GM18508 (cell line): ENCODE measurements around the gene SETBP1.

Experiments
- ATAC-seq: cut with Tn5 transposase; IDR thresholded peaks from one replicate; pipeline ENCODE4 v1.9.1; 2021; ENCODE audit warnings: moderate number of reproducible peaks; ENCODE audit not compliant: insufficient read depth, unreplicated experiment

SETBP1 gene

DNA sequence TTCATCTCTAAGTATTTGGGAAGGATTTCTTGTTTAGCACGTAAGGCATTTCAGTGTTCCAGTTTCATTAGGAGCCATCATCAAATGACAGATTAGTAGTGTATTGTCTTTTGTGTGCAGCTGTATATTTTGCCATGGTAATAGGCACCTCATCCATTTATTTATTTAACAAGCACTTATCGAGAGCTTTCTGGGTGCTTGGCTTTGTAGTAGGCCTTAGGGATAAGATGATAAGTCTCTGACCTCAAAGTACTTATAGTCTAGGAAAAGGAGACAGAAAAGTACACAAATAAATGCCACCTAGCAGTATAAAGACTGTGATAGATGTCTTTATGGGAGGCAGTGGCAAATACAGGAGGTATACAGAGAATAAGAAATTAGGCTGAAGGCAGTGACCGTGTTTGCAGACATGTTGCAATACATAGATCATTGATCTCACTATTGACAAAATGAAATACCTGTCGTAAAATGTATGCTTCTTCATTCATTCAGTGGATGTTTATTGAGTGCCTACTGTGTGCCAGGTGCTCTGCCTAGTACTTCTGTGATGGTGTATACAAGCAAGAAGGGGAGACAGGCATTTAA lies 265.9 kb downstream of the SETBP1 start:
- ATAC-seq, result no peak

DNA sequence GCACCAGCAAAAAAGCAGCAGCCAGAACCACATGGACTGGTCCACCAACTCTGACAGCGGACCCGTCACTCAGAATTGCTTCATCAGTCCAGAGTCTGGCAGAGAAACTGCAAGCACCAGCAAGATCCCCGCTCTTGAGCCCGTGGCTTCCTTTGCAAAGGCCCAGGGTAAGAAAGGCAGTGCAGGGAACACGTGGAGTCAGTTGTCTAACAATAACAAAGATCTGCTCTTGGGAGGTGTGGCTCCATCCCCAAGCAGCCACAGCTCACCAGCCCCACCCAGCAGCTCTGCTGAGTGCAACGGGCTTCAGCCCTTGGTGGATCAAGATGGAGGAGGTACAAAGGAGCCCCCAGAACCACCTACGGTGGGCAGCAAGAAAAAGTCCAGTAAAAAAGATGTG lies 269.3 kb downstream of the SETBP1 start:
- no peak for ATAC-seq

DNA sequence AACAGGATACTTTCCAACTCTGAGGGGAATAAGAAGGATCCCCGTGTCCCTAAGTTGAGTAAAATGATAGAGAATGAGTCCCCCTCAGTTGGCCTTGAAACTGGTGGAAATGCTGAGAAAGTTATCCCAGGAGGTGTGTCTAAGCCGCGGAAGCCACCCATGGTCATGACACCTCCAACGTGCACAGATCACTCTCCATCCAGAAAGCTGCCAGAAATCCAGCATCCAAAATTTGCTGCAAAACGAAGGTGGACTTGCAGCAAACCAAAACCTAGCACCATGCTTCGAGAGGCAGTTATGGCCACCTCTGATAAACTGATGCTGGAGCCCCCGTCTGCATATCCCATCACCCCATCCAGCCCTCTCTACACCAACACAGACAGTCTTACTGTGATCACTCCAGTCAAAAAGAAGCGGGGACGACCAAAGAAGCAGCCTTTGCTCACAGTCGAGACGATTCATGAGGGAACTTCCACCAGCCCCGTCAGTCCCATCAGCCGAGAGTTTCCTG lies 270.1 kb downstream of the SETBP1 start:
- ATAC-seq, result no peak

DNA sequence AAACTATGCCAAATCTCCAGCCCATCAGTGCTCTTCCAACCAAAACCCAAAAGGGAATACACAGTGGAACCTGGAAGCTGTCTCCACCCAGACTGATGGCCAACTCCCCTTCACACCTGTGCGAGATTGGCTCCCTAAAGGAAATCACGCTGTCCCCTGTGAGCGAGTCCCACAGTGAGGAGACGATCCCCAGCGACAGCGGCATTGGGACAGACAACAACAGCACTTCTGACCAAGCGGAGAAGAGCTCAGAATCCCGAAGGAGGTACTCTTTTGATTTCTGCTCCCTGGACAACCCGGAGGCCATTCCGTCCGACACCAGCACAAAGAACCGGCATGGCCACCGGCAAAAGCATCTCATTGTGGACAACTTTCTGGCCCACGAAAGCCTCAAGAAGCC lies 271.1 kb downstream of the SETBP1 start:
- no peak for ATAC-seq

DNA sequence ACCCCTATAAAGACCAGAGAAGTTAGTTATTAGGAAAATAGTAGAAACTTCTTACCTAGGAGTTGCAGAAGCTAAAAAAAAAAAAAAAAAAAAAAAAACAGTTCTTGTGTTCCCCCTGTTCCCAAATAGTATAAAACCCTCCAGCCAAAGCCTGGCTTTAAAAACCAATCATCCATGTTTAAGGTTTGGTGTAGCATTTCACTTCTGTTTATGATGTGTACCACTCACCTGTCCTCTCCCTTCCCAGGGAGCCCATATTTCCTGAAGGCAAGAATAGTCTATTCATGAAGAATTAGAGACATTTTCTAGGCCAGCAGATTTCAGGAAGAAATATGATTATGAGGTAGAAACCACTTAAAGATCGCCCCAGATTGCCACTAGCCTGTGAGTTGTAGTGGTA lies 273.6 kb downstream of the SETBP1 start:
- no peak for ATAC-seq

DNA sequence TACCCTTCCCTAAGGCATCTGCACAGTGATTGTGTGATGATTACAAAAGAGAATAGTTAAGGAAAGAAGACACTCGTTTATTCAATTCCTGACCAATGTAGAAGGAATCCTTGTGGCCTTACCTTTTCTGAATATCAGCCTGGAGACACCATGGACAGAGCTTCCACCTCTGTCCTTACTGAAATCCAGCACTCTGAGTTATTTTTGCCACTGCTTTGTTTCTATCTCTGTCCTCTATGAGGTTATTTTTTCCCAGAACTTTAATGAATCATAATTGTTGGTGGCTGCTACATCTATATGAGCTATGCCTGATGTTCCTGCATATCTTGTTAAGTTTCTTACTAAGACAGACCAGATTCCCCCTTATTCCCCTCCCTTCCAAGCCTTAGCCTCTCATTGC lies 275.1 kb downstream of the SETBP1 start:
- ATAC-seq, result no peak

DNA sequence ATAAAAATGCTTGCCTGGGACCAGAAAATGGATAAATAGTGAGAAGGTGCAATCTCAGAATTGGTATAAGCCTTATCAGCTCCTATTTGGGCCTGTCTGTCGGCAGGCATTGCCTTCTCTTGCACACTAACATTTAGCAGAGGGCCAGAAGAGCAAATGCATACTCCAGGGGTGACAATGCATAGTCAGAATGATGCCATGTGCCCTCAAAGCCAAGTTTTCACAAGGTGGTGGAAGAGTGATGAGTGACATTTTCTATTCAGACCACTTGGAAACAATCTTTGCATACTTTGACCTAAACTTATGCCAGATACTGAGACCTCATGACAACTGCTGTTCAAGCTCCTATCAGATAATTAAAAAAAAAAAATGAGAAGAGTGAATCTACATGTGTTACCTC lies 276.3 kb downstream of the SETBP1 start:
- no peak for ATAC-seq

DNA sequence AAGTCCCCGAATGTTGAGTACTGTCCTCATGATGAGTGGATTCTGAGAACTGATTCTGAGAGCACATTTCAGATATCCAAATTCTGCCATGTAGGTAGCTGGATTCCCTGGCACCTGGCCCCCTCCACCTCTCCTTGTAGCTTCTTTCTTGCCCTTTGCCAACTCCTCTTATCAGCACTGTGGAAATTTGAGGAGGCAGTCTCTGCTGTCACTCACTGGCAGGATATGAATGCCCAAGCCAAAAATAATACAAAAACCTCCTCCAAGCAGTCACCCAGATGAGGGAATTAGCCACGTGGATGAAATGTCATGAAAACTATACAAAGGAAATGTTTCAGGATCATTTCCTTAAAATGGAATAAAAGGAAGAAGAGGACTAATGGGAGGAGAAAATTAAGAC lies 276.8 kb downstream of the SETBP1 start:
- no peak for ATAC-seq

DNA sequence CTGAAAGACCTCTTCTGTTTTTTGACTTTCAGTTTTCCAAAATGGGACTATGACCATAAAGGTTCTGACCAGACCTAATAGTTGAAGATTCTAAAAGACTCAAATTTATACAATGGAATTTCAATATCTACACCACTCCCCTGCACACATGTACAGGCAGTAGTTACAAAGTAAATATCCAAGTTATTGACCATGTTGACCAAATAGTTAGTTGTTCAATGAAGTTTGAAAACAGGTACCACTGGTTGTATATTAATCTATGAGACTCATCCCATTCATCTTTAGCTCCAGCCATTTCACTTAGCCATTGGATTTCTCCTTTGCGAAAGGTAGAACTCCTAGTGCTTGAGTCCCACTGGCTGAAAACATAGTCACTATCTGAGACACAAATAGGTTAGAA lies 277.4 kb downstream of the SETBP1 start:
- ATAC-seq, result no peak

DNA sequence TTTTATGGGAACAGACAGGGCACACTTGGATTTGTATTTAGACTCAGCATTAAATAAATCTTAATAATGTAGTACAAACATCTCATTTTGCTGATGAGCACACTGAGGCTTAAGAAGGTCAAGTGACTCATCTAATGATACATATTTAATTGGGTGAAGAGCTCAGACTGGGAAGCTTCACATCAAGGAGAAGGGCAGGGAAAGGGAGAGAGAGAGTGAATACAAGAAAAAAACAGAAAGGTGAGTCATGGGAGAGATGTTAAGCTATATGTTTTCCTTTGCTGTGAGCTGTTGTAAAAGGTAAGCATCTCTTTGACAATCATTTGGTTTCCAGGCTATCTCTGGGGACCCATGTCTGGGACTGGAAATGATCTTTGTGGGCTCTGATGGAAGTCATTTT lies 277.8 kb downstream of the SETBP1 start:
- no peak for ATAC-seq

DNA sequence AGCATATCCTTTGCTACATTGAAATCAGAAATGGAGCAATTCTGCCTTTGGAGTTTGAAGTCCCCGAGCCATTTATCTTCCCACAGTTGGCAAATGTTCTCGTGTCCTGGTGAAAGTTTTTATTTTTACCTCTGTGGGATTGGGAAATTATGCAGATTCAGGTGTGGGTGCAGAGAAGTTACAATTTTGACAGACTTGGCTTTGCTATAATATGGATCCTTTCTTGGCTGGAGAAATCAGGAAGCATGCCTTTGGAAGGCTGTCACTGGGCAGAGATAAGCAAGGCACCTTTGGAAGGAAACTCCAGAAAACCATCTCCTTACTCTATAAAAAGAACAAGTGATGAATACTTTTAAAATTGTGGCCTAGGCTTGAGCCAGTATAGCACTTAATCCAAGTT lies 278.3 kb downstream of the SETBP1 start:
- no peak for ATAC-seq

DNA sequence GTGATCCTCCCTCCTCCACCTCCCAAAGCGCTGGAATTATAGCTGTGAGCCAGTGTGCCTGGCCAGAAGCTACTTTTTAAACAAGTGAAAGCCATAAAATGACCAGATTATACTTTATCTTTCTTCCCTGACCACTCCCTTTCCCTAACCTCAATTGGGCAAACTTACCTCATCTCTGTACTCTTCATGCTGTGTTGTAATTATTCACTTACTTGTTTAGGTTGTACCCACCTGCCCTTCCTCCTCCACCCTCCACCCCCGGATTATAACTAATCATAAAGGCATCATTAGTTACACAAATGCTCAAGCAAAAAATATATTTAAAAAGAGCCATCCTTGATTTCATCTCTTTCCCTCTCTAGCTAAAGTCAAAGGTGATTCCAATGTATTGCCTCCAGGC lies 279.9 kb downstream of the SETBP1 start:
- no peak for ATAC-seq

DNA sequence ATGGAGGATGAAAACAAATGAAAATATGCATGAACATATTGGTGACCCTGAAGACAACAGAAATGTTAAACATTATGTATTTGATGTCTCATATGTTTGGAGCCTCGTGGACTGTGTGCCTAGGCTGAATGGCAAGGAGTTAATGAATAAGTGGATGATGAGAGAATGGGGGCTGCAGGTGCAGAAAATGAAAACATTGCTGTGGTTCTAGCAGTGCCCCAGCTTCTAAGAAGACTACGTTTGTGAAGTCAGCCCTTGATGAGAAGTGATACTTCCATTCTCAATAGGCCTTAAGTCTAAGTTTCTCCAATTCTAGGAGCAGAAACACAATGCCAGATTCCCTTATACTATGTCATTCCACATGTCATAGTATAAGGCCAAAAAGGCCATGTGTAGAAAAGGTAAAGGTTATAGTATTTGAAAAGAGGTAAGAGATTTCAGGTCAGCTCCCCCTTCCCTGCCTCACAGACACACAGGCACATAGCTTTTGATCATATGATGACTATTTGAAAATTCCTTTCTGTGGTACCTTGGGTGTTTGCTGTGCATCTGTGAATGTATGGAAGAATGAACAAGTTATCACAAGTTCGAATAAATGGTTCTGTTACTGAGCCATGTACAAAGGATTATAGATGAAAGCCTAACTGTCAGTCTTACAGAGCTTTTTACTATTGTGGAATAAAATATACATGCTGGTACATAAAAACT lies 280.8 kb downstream of the SETBP1 start:
- peak; percentile 75 for ATAC-seq

DNA sequence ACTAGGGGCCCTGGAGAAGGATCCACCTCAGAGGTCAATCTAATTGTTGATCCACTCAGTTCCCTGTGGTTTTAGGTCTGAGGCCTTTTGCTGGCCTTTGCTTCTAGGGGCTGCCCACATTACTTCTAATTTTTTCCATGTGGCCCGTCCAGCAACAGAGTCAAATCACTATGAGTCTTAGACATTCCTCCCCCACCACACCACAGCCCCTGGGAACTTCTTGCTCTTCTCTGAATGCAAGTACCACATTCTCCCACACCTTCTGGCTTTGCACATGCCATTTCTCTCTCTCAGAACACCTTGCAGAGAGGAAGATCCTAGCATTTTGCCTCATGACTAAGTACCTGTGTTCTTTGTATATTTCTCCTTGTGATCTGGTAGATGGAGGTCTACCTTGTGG lies 286.9 kb downstream of the SETBP1 start:
- ATAC-seq, result no peak

DNA sequence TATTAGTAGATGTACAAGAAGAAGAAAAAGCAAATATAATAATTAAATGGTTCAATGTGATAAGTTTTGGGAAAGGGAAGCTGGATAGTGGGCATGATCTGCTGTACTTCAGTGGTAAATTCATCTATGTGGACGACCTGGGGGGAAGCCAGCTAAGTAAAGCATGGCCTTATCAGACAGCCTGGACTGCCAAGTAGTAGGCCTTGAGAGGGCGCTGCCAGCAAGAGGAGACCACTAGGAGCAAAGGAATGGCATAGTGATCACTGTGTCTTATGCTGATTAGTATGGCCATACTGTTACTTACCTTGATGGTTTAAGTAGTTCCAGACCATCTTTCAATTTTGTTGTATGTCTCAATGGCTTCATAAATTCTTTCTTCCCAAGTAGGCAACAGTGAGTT lies 287.6 kb downstream of the SETBP1 start:
- no peak for ATAC-seq

DNA sequence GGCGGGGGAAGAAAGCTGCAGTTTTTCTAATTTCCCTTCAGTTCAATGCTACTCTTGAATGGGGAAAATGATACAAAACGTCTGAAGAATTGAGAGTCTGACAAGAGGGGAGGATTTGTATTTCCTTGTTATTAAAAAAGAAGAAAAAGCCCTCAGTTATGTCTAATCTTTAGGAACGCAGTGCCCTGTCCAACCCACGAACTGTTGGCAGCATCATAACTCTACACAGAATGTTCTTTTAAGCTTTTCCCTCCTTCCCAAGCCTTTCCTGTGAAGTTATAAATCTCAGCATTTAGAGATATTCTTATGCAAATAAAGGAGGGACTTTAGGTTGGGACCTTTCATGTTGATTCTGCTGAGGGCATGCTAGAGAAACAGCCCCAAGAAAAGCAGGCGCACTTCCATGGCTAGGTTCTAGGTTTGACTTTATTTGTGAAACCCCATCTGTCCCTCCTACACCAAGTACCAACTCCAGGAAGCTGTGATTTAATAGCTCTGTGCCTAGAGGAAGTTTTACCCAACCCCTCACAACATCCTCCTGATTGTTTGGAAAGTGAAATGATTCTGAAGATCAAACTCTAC lies 288.6 kb downstream of the SETBP1 start:
- no peak for ATAC-seq

DNA sequence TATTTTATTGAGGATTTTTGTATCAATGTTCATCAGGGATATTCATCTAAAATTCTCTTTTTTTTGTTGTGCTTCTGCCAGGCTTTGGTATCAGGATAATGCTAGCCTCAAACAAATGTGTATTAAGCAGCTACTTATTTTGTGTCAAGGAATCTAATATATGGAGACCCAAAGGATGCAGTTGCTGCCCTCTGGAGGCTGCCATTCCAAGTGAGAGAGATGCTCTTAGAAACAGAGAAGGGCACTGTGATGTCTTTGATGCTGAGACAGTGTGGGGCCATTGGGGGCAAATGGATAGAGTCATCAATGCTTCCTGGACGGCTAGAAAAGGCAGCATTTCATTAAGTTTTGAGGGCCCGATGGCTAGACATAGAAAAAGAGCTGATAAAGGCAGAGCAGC lies 292.6 kb downstream of the SETBP1 start:
- no peak for ATAC-seq

DNA sequence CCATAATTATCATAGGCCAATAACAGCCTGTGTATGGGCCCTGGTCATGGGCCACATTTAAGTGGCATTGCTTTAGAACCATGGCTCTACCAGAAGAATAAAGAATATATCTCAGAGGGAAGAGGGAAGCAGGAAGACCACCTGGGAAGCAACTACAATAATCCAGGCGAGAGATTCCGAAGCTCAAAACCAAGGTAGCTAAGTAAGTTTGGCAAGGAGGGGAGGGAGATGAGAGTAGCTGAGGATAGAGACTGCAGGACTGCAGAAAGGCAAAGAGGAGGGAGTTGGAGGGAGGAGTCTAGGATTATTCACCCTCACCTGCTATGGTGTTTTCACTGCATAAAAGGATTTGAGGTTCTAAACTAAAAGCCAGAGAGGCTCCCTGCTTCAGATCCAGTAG lies 293.5 kb downstream of the SETBP1 start:
- ATAC-seq, result no peak

DNA sequence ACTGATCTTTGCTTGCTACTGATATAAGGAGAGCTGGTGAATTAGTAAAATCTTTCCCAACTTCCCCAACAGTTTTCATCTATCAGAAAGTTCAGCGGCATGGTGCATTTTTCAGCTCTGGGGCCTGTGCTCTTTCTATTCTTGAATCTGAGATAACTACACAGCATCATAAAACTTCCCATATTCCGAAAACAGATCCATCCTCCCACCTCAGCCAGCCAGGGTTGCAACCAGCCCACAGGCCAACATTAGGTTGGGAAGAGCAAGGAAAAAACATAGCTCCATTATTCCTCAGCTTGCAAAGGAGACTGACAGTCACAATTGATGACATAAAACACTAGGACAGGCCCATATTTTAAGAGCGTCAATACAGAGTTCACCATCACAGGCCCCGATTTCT lies 297.2 kb downstream of the SETBP1 start:
- ATAC-seq, result no peak

DNA sequence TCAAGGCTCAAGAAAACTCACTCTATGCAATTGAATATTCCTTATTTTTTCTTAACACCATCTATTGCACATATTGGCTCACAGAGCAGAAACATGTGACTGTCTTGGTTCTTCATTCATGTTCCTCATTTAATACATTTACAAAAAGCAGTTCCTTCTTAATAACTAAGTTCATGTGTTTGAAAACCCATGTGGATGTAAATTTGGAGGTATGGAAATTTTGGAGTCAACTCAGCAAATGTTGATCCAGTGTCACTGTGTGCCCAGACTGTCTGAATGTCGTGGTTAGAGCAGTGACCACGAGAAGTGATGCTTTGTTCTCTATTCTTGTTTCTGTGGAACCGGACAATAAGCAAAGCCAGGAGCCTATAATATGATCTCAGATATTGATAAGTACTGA lies 299.1 kb downstream of the SETBP1 start:
- ATAC-seq, result no peak

DNA sequence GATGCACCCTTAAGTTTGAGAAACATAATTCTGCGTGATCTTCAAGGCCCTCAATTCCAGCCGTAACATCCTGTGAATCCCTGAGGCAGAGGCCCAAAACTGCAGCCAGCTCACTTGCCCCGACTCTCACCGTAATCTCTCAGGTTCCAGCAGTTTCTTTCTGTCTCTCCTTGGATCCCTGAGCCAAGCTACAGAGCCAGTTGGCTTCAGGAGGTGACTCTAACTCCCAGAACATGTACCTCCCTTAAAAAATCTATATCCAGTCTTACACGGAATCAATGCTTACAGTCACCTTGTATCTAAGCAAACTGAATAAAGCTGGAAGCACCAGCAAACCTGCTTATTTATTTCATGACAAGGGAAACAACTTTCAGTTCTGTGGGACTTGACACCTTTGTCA lies 300.4 kb downstream of the SETBP1 start:
- ATAC-seq, result no peak

DNA sequence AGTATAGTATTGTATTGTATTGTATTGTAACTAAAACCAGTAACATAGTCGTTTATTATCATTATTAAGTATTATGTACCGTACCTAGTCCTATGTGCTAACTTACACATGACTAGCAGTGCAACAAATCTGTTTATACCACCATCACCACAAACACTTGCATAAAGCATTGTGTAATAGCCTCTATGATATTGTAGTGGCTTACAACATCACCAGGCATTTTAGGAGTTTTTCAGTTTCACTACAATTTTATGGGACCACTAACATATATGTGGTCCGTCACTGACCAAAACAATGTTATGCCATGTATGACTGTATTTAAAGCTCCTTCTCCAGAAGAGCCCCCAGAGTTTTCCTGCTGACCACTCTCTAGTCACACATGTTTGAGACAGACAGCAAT lies 306.2 kb downstream of the SETBP1 start:
- ATAC-seq, result no peak
